GM18907 (cell line): ENCODE results near the gene ZNF732.
"Not testable (repeated sequence)": the region's sequence is repeated elsewhere in the genome, so short reads cannot be mapped to it uniquely, and the experiment has no call there.

Experiments
- ATAC-seq: cut with Tn5 transposase; IDR thresholded peaks from one replicate; pipeline ENCODE4 v1.9.1; 2021; ENCODE audit warnings: mild to moderate bottlenecking, moderate library complexity; ENCODE audit not compliant: unreplicated experiment

ZNF732 gene

GRCh38 chr4:304969-305680 is at the start of gene ZNF732:
Gene ZNF732 (minus strand): TSS chr4:305474. CDS start chr4:305310, 164 bp downstream.
- no peak for ATAC-seq

- no peak for ATAC-seq
Measured at GRCh38 chr4:340011-340410, 34.7 kb upstream of the ZNF732 start.

- no peak for ATAC-seq
Measured at GRCh38 chr4:338759-339097, 33.5 kb upstream of the ZNF732 start.

- peak; percentile 44 for ATAC-seq
Measured at GRCh38 chr4:337932-338758, 32.9 kb upstream of the ZNF732 start.

GRCh38 chr4:337143-337931 is 32.1 kb upstream of the ZNF732 start, which contains the start of gene ZNF141:
Gene ZNF141 (plus strand): TSS chr4:337814. CDS start chr4:337984, 170 bp downstream.
- ATAC-seq = peak; percentile 97

- no peak for ATAC-seq
Measured at GRCh38 chr4:336893-337142, 31.5 kb upstream of the ZNF732 start.

- no peak for ATAC-seq
Measured at GRCh38 chr4:336099-336892, 31.0 kb upstream of the ZNF732 start.

GRCh38 chr4:335515-335914 is 30.2 kb upstream of the ZNF732 start:
- ATAC-seq = no peak

GRCh38 chr4:328729-329128 is 23.5 kb upstream of the ZNF732 start:
- ATAC-seq = no peak

- no peak for ATAC-seq
Measured at GRCh38 chr4:314296-314903, 9.1 kb upstream of the ZNF732 start.

- ATAC-seq = no peak
Measured at GRCh38 chr4:309807-310206, 4.5 kb upstream of the ZNF732 start.

- ATAC-seq = peak; percentile 82
Measured at GRCh38 chr4:306551-306961, 1.3 kb upstream of the ZNF732 start.

- not testable (repeated sequence) for ATAC-seq
Measured at GRCh38 chr4:304516-304915, 758 bp downstream of the ZNF732 start.

- ATAC-seq = no peak
Measured at GRCh38 chr4:302381-302780, 2.9 kb downstream of the ZNF732 start.

- no peak for ATAC-seq
Measured at GRCh38 chr4:294732-295131, 10.5 kb downstream of the ZNF732 start.

GRCh38 chr4:288891-289290 is 16.4 kb downstream of the ZNF732 start:
- no peak for ATAC-seq

- no peak for ATAC-seq
Measured at GRCh38 chr4:273309-274017, 31.8 kb downstream of the ZNF732 start.

- ATAC-seq = no peak
Measured at GRCh38 chr4:271492-272103, 33.7 kb downstream of the ZNF732 start.

- ATAC-seq = not testable (repeated sequence)
Measured at GRCh38 chr4:259240-259639, 46.0 kb downstream of the ZNF732 start.
